Adrenal gland (tissue), 5 donors: ENCODE results near the gene YY1.

Experiments
- POLR2A ChIP-seq, 2 donors: fragments of 450-650 bp; IDR thresholded peaks; one replicate each; pipeline ENCODE4 v1.6.1; 2017; ENCODE audit warnings: antibody characterized with exemption in 2 of 2, mild to moderate bottlenecking in 2 of 2, moderate library complexity in 1 of 2
- TF ChIP-seq, protein P1 (sequence below), 6 experiments: fragments of 450-650 bp in 4 of 6; fragments of 200-600 bp in 2 of 6; sonication (generic) in 1 of 6; IDR thresholded peaks; 1 replicate in 5 of 6; 2 replicates in 1 of 6; pipeline versions ENCODE4 v1.5.1 to v1.8.0; 2016 to 2021; ENCODE audit warnings: antibody characterized with exemption in 6 of 6, mild to moderate bottlenecking in 2 of 6, moderate library complexity in 1 of 6
- donor health status: DM: no; HTN: no; CAD: no.

DNA sequence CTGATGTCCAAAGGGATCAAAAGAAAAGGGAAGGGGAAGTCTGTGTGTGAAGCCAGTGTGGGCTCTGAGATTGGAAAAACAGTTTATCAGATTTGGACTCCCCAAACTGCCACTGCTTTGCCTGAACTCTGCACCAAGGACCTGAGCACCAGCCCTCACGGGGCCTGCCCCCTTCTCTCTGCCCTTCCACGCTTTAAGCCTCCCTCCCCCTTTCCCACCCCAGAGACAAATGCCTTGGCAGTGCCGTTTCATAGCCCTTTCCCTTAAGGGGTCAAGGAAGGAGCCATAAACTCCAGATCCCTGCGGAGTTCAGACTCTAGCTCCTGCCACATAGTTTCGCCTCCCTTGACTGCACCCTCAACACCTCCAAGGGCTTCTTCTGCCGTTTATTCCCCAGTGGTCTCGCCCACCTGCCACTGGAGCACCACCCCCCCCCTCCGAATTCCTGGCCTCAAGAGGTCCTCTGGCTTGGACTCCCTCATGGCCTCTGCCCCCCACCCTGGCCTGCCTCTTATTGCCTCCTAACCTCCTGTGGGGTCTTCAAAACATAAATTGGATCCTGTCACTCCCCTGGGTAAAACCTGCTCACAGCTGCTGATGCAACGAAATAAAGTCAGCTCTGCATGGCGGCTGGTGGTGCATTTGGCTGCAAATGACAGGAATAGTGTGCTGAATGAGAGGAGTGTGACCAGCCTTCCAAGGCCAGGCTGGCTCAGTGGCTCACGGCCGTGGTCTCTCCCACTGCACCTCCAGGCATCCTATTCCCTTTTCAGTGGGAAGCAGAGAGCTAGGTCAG, 48.5 kb downstream of the YY1 start:
- TF ChIP-seq, protein P1, sequence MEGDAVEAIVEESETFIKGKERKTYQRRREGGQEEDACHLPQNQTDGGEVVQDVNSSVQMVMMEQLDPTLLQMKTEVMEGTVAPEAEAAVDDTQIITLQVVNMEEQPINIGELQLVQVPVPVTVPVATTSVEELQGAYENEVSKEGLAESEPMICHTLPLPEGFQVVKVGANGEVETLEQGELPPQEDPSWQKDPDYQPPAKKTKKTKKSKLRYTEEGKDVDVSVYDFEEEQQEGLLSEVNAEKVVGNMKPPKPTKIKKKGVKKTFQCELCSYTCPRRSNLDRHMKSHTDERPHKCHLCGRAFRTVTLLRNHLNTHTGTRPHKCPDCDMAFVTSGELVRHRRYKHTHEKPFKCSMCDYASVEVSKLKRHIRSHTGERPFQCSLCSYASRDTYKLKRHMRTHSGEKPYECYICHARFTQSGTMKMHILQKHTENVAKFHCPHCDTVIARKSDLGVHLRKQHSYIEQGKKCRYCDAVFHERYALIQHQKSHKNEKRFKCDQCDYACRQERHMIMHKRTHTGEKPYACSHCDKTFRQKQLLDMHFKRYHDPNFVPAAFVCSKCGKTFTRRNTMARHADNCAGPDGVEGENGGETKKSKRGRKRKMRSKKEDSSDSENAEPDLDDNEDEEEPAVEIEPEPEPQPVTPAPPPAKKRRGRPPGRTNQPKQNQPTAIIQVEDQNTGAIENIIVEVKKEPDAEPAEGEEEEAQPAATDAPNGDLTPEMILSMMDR (IDR thresholded peaks at IDR 0.05): no peak
- peak in 1 of 2 donors; percentile 20 for TF ChIP-seq POLR2A (IDR thresholded peaks at IDR 0.05)
